ENCODE data around the gene SND1. TPM values are rescaled to one million over a fixed set of nuclear protein-coding genes. Genes with fewer than 3 reads are reported as not detected.

SND1 gene
- total and polyA plus RNA-seq, 2 donors (not counting 1 experiment from before 2014, with no cell fraction given) = 137 to 174 TPM

- no peak overlapping the region for H2AFZ ChIP-seq (ENCODE audit: low read length)
- no peaks in the 10 kb centered on the region for H4K20me1 ChIP-seq (ENCODE audit: control insufficient read depth, extremely low read depth, insufficient read depth, low read length)
- H3K4me2 ChIP-seq (ENCODE audit: extremely low read depth, insufficient read depth, low read length) = no peak overlapping the region
- no peaks in the 10 kb centered on the region for H3K9me3 ChIP-seq (ENCODE audit: control insufficient read depth, insufficient read depth, low read depth, low read length)
- TF ChIP-seq EZH2 (IDR thresholded peaks at IDR 0.05; ENCODE audit: low read length, missing control alignments) (no peak), CTCF (conservative IDR thresholded peaks at IDR 0.05 in 1 of 2, IDR thresholded peaks at IDR 0.05 in 1 of 2; ENCODE audit: low read depth in 1 of 2, low read length in 2 of 2) (no peak)
- H3K4me1 ChIP-seq (ENCODE audit: control insufficient read depth, extremely low read depth, insufficient read depth, low read length) = no peaks in the 10 kb centered on the region
- H3K36me3 ChIP-seq (ENCODE audit: control insufficient read depth, insufficient read depth, low read length) = peaks cover 9% of the 10 kb centered on the region
- H3K27me3 ChIP-seq (ENCODE audit: control insufficient read depth, insufficient read depth, low read length) = no peaks in the 10 kb centered on the region
- H3K27ac ChIP-seq (ENCODE audit: insufficient read depth, low read length) = no peak overlapping the region
- no peaks in the 10 kb centered on the region for H3K79me2 ChIP-seq (ENCODE audit: control insufficient read depth, insufficient read depth, low read length)
- no peak for DNase-seq (ENCODE audit: low read depth in 2 of 2)
- no peak overlapping the region for H3K4me3 ChIP-seq (replicated peaks in 1 of 4; ENCODE audit: control extremely low read depth in 1 of 4, insufficient read depth in 1 of 4, low read depth in 3 of 4, low read length in 4 of 4)
- H3K9ac ChIP-seq (ENCODE audit: insufficient read depth, low read length) = no peak overlapping the region
Measured at GRCh38 chr7:128076196-128076795, 424.3 kb downstream of the SND1 start.

- Histone ChIP-seq H3K27ac (ENCODE audit: insufficient read depth, low read length) (no peak overlapping the region), H4K20me1 (ENCODE audit: control insufficient read depth, extremely low read depth, insufficient read depth, low read length) (no peaks in the 10 kb centered on the region), H3K36me3 (ENCODE audit: control insufficient read depth, insufficient read depth, low read length) (peaks cover 12% of the 10 kb centered on the region), H2AFZ (ENCODE audit: low read length) (no peak overlapping the region), H3K79me2 (ENCODE audit: control insufficient read depth, insufficient read depth, low read length) (no peaks in the 10 kb centered on the region), H3K4me2 (ENCODE audit: extremely low read depth, insufficient read depth, low read length) (no peak overlapping the region), H3K27me3 (ENCODE audit: control insufficient read depth, insufficient read depth, low read length) (no peaks in the 10 kb centered on the region), H3K9ac (ENCODE audit: insufficient read depth, low read length) (no peak overlapping the region), H3K9me3 (ENCODE audit: control insufficient read depth, insufficient read depth, low read depth, low read length) (no peaks in the 10 kb centered on the region), H3K4me1 (ENCODE audit: control insufficient read depth, extremely low read depth, insufficient read depth, low read length) (no peaks in the 10 kb centered on the region), H3K4me3 (replicated peaks in 1 of 4; ENCODE audit: control extremely low read depth in 1 of 4, insufficient read depth in 1 of 4, low read depth in 3 of 4, low read length in 4 of 4) (no peak overlapping the region)
- TF ChIP-seq CTCF (conservative IDR thresholded peaks at IDR 0.05 in 1 of 2, IDR thresholded peaks at IDR 0.05 in 1 of 2; ENCODE audit: low read depth in 1 of 2, low read length in 2 of 2) (no peak), EZH2 (IDR thresholded peaks at IDR 0.05; ENCODE audit: low read length, missing control alignments) (no peak)
- peak in 1 of 2 donors; percentile 31 for DNase-seq (ENCODE audit: low read depth in 2 of 2)
Measured at GRCh38 chr7:128076796-128077271, 424.8 kb downstream of the SND1 start.

GRCh38 chr7:128078309-128078708, 426.3 kb downstream of the SND1 start:
- DNase-seq (ENCODE audit: low read depth in 2 of 2) = no peak
- Histone ChIP-seq H3K4me1 (ENCODE audit: control insufficient read depth, extremely low read depth, insufficient read depth, low read length) (no peaks in the 10 kb centered on the region), H3K27ac (ENCODE audit: insufficient read depth, low read length) (no peak overlapping the region), H3K36me3 (ENCODE audit: control insufficient read depth, insufficient read depth, low read length) (peaks cover 14% of the 10 kb centered on the region), H3K9me3 (ENCODE audit: control insufficient read depth, insufficient read depth, low read depth, low read length) (no peaks in the 10 kb centered on the region), H3K27me3 (ENCODE audit: control insufficient read depth, insufficient read depth, low read length) (no peaks in the 10 kb centered on the region), H2AFZ (ENCODE audit: low read length) (no peak overlapping the region), H3K9ac (ENCODE audit: insufficient read depth, low read length) (no peak overlapping the region), H3K79me2 (ENCODE audit: control insufficient read depth, insufficient read depth, low read length) (no peaks in the 10 kb centered on the region), H4K20me1 (ENCODE audit: control insufficient read depth, extremely low read depth, insufficient read depth, low read length) (no peaks in the 10 kb centered on the region), H3K4me2 (ENCODE audit: extremely low read depth, insufficient read depth, low read length) (no peak overlapping the region), H3K4me3 (replicated peaks in 1 of 4; ENCODE audit: control extremely low read depth in 1 of 4, insufficient read depth in 1 of 4, low read depth in 3 of 4, low read length in 4 of 4) (no peak overlapping the region)
- TF ChIP-seq EZH2 (IDR thresholded peaks at IDR 0.05; ENCODE audit: low read length, missing control alignments) (no peak), CTCF (conservative IDR thresholded peaks at IDR 0.05 in 1 of 2, IDR thresholded peaks at IDR 0.05 in 1 of 2; ENCODE audit: low read depth in 1 of 2, low read length in 2 of 2) (no peak)
